ENCODE results near the gene RAD9B.

DNA sequence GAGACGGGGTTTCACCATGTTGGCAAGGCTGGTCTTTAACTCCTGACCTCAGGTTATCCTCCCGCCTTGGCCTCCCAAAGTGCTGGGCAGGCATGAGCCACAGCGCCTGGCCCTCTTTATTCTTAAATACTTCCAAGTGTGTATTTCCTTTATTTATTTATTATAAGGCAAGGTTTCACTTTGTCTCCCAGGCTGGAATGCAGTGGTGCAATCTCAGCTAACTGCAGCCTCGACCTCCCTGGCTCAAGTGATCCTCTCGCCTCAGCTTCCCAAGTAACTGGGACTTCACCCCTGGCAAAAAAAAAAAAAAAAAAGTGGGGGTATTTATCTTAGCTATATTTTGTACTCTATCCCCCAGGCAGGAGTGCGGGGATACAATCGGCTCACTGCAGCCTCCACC lies 26.7 kb upstream of the RAD9B start:
- TF ChIP-seq, protein P1, sequence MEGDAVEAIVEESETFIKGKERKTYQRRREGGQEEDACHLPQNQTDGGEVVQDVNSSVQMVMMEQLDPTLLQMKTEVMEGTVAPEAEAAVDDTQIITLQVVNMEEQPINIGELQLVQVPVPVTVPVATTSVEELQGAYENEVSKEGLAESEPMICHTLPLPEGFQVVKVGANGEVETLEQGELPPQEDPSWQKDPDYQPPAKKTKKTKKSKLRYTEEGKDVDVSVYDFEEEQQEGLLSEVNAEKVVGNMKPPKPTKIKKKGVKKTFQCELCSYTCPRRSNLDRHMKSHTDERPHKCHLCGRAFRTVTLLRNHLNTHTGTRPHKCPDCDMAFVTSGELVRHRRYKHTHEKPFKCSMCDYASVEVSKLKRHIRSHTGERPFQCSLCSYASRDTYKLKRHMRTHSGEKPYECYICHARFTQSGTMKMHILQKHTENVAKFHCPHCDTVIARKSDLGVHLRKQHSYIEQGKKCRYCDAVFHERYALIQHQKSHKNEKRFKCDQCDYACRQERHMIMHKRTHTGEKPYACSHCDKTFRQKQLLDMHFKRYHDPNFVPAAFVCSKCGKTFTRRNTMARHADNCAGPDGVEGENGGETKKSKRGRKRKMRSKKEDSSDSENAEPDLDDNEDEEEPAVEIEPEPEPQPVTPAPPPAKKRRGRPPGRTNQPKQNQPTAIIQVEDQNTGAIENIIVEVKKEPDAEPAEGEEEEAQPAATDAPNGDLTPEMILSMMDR (IDR thresholded peaks at IDR 0.05): no peak
- no peak for TF ChIP-seq POLR2A (IDR thresholded peaks at IDR 0.05)
- no peak for TF ChIP-seq POLR2AphosphoS5 (IDR thresholded peaks at IDR 0.05)

Data from prostate gland (tissue), 2 donors.